Neural progenitor cell (in vitro differentiated cells): Measurements from ENCODE around the gene CEBPE. TPM values are rescaled to one million over a fixed set of nuclear protein-coding genes. Genes with fewer than 3 reads are reported as not detected.

Experiments used
- DNase-seq: peaks from one replicate; pipeline ENCODE4 v3.0.0-alpha.2; 2016; ENCODE audit warnings: low spot score
- H2AFZ ChIP-seq: fragments of 200-600 bp; sonication (generic); replicated peaks from 2 replicates; pipeline ENCODE4 v1.6.1; 2016; ENCODE audit warnings: antibody characterized with exemption
- H3F3A ChIP-seq: fragments of 200-600 bp; sonication (generic); 2 replicates; pipeline ENCODE4 v1.6.1; 2016; ENCODE audit warnings: antibody characterized with exemption, low read depth
- H3K27ac ChIP-seq: fragments of 200-600 bp; sonication (generic); 2 replicates; pipeline ENCODE4 v1.5.1; 2016; ENCODE audit warnings: mild to moderate bottlenecking
- H3K27me3 ChIP-seq: fragments of 200-600 bp; sonication (generic); 2 replicates; pipeline ENCODE4 v1.6.1; 2016; ENCODE audit warnings: mild to moderate bottlenecking, moderate library complexity
- H3K36me3 ChIP-seq: fragments of 200-600 bp; sonication (generic); 2 replicates; pipeline ENCODE4 v1.5.1; 2016
- H3K4me1 ChIP-seq: fragments of 200-600 bp; sonication (generic); 2 replicates; pipeline ENCODE4 v1.6.1; 2016; ENCODE audit warnings: mixed run types
- H3K4me2 ChIP-seq: fragments of 200-600 bp; sonication (generic); 2 replicates; pipeline ENCODE4 v1.6.1; 2016
- H3K4me3 ChIP-seq: fragments of 200-600 bp; sonication (generic); 2 replicates; pipeline ENCODE4 v1.5.1; 2016
- H3K79me2 ChIP-seq: fragments of 200-600 bp; sonication (generic); 2 replicates; pipeline ENCODE4 v1.6.1; 2016; ENCODE audit warnings: low read depth
- H3K9ac ChIP-seq: fragments of 200-600 bp; sonication (generic); 2 replicates; pipeline ENCODE4 v1.6.1; 2016
- H3K9me3 ChIP-seq: fragments of 200-600 bp; sonication (generic); 2 replicates; pipeline ENCODE4 v1.5.1; 2016; ENCODE audit warnings: low read depth
- H4K20me1 ChIP-seq: fragments of 200-600 bp; sonication (generic); 2 replicates; pipeline ENCODE4 v1.6.1; 2016; ENCODE audit warnings: low read depth
- H3K27ac Mint-ChIP-seq: 3 replicates; pipeline ENCODE4 v1.8.0; 2021; ENCODE audit warnings: mixed read lengths
- H3K27me3 Mint-ChIP-seq: 2 replicates; pipeline ENCODE4 v1.8.0; 2022; ENCODE audit warnings: low read depth, mild to moderate bottlenecking, inconsistent platforms, moderate library complexity, mixed read lengths; ENCODE audit not compliant: insufficient read depth
- H3K36me3 Mint-ChIP-seq: 3 replicates; pipeline ENCODE4 v1.8.0; 2021; ENCODE audit warnings: mixed read lengths
- H3K4me1 Mint-ChIP-seq: 3 replicates; pipeline ENCODE4 v1.8.0; 2021; ENCODE audit warnings: mixed read lengths
- H3K4me3 Mint-ChIP-seq: 3 replicates; pipeline ENCODE4 v1.8.0; 2021; ENCODE audit warnings: mild to moderate bottlenecking, moderate library complexity, mixed read lengths
- H3K9me3 Mint-ChIP-seq: 3 replicates; pipeline ENCODE4 v1.8.0; 2020; ENCODE audit warnings: mixed read lengths
- EZH2 ChIP-seq: fragments of 200-600 bp; sonication (generic); IDR thresholded peaks from 2 replicates; pipeline ENCODE4 v1.6.1; 2017; ENCODE audit warnings: antibody characterized with exemption, mild to moderate bottlenecking, moderate library complexity
- EZH2phosphoT487 ChIP-seq: fragments of 200-600 bp; sonication (generic); IDR thresholded peaks from 2 replicates; pipeline ENCODE4 v1.6.1; 2017; ENCODE audit warnings: antibody characterized with exemption
- total RNA-seq: library from RNA; depleted of rRNA; stranded (reverse); fragments of >200 nt; gene quantifications from 2 replicates; pipeline ENCODE4 v1.2.3, GENCODE V29; 2015; ENCODE audit warnings: low replicate concordance
- TF ChIP-seq, protein P1 (sequence below): fragments of 200-600 bp; sonication (generic); IDR thresholded peaks from 2 replicates; pipeline ENCODE4 v1.5.1; 2017; ENCODE audit warnings: antibody characterized with exemption, mild to moderate bottlenecking

CEBPE gene
- total RNA-seq, 1 donor from 2014 or later = not detected

DNA sequence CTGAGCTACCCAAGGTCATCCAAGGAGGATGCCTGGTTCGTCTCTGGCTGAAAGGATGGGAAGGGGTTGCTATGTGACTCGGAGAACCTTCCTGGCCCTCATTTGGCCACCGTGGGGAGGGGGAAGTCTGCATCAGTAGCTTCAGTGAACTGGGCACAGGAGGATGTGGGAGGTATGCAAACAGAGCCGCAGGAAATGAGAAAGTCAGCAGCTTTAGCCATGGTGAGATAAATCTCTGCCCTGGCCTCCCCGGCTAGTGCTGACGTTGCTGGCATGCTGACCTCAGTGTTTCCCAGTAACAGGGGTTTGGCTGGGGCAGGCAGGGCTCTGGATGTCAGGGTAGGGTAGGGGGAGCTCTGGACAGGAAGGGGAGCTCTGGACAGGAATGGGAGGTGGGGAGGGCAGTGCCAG is 2.3 kb upstream of the CEBPE start:
- Histone ChIP-seq H3K4me2 (no peak overlapping the region), H3K36me3 (no peaks in the 10 kb centered on the region), H4K20me1 (no peaks in the 10 kb centered on the region), H3K9ac (no peak overlapping the region), H3K4me3 (no peak overlapping the region), H3K27me3 (no peaks in the 10 kb centered on the region), H3K4me1 (peaks cover 18% of the 10 kb centered on the region), H2AFZ (no peak overlapping the region), H3K9me3 (no peaks in the 10 kb centered on the region), H3F3A (peaks cover 24% of the 10 kb centered on the region), H3K79me2 (no peaks in the 10 kb centered on the region), H3K27ac (no peak overlapping the region)
- peak overlapping the region; percentile 70 for H3K27ac Mint-ChIP-seq
- TF ChIP-seq EZH2phosphoT487 (no peak), EZH2 (no peak)
- TF ChIP-seq, protein P1, sequence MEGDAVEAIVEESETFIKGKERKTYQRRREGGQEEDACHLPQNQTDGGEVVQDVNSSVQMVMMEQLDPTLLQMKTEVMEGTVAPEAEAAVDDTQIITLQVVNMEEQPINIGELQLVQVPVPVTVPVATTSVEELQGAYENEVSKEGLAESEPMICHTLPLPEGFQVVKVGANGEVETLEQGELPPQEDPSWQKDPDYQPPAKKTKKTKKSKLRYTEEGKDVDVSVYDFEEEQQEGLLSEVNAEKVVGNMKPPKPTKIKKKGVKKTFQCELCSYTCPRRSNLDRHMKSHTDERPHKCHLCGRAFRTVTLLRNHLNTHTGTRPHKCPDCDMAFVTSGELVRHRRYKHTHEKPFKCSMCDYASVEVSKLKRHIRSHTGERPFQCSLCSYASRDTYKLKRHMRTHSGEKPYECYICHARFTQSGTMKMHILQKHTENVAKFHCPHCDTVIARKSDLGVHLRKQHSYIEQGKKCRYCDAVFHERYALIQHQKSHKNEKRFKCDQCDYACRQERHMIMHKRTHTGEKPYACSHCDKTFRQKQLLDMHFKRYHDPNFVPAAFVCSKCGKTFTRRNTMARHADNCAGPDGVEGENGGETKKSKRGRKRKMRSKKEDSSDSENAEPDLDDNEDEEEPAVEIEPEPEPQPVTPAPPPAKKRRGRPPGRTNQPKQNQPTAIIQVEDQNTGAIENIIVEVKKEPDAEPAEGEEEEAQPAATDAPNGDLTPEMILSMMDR = no peak
- H3K4me1 Mint-ChIP-seq = peaks cover 50% of the 10 kb centered on the region
- H3K27me3 Mint-ChIP-seq = peaks cover 4% of the 10 kb centered on the region
- peaks cover 6% of the 10 kb centered on the region for H3K36me3 Mint-ChIP-seq
- DNase-seq = peak; percentile 31
- H3K4me3 Mint-ChIP-seq = peak overlapping the region; percentile 47
- H3K9me3 Mint-ChIP-seq = peaks cover 2% of the 10 kb centered on the region

DNA sequence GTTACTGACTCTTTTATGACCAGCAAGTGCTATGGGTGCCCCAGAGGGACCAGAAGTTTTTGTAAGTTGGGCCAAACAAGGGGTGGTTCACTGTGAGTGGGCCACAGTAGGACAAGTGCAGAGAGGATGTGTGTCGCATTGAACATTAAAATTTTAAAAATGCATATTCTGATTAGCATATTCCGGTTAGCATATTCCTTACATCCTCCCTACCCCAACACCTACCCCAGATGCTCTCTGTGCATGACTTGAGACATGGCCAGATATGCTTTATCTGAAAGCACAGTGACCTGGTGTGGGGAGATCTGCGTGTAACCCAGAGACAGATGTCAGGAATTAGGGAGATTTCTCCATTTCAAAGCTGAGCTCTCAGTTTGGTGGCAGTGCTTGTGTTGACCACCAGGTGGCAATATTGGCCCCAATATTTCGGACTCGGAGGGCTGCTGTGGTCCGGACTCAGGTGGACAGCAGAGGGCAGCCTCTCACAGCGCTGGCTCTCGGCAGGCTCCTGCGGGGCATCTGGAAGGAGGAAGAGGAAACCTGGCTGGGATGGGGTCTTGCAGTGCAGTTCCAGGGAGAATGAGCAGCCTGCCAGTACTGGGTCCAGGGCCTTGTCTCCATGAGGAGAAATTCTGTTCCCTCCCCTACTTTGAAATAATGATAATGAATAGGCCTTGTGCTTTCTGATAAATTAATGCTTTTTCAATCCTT is 1.6 kb upstream of the CEBPE start:
- H3K9ac ChIP-seq = no peak overlapping the region
- no peak overlapping the region for H3K27ac ChIP-seq
- Mint-ChIP-seq H3K36me3 (peaks cover 2% of the 10 kb centered on the region), H3K4me1 (peaks cover 46% of the 10 kb centered on the region), H3K4me3 (peak overlapping the region; percentile 23), H3K27me3 (peaks cover 4% of the 10 kb centered on the region), H3K9me3 (no peaks in the 10 kb centered on the region), H3K27ac (peak overlapping the region; percentile 70)
- no peak overlapping the region for H3K4me3 ChIP-seq
- H2AFZ ChIP-seq = no peak overlapping the region
- DNase-seq = peak; percentile 95
- no peaks in the 10 kb centered on the region for H3K9me3 ChIP-seq
- no peaks in the 10 kb centered on the region for H3K79me2 ChIP-seq
- peaks cover 24% of the 10 kb centered on the region for H3F3A ChIP-seq
- no peak overlapping the region for H3K4me2 ChIP-seq
- H4K20me1 ChIP-seq = no peaks in the 10 kb centered on the region
- H3K27me3 ChIP-seq = no peaks in the 10 kb centered on the region
- TF ChIP-seq, protein P1 = peak; percentile 100
- TF ChIP-seq EZH2phosphoT487 (no peak), EZH2 (no peak)
- no peaks in the 10 kb centered on the region for H3K36me3 ChIP-seq
- peaks cover 18% of the 10 kb centered on the region for H3K4me1 ChIP-seq

DNA sequence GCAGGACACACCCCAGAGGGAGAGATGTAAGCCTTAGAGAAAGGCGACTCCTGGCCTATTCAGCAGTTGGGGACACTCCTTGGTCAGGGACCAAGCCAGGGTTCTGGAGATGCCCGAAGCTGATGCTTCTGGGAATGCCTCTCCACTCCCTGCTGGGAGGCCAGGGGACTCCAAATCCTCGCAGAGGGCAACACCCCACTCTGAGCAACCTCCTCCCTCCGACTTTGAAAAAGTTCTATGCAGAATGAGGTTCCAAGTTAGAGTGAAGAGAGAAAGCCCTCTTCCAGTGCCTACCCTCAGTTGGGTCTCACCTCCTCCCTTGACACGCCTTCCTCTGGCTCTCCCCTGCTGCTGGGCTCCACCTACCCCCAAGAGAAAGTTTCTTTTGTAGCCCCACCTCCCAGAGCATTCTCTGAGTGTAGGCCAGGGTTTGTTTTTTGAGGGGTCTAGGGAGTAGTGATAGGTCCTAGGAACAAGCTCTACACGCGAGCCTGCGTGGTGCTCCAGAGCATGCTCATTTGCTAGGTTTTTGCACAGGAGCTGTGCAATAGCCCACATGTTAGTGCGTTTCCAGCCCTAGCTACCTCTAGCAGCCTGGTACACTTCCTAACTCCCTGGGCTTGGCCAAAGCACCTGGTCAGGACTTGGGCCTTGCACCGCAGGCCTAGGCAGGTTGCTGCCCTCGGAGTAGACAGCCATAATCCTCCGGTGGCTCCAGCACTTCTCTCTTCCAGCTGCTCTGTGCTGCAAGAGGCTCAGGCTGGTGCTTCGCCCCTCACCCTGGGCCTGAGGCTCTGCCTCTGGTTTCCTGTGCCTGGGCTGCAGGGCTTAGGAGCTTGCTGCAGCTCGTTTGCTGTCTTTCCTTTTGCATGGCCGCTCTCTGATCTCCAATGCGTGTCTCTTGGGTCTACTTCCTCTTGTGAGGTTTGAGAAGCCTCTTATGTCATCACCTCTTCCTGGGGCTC is 590 bp upstream of the CEBPE start:
- no peak for TF ChIP-seq EZH2phosphoT487
- TF ChIP-seq, protein P1 = no peak
- no peak for TF ChIP-seq EZH2
- Histone ChIP-seq H3K79me2 (no peaks in the 10 kb centered on the region), H3K4me2 (no peak overlapping the region), H3K9me3 (no peaks in the 10 kb centered on the region), H2AFZ (peak overlapping the region; percentile 99), H3K27me3 (no peaks in the 10 kb centered on the region), H3K4me3 (no peak overlapping the region), H3K27ac (peak overlapping the region; percentile 29), H3K36me3 (no peaks in the 10 kb centered on the region), H3K4me1 (peaks cover 18% of the 10 kb centered on the region), H3K9ac (no peak overlapping the region), H3F3A (peaks cover 20% of the 10 kb centered on the region), H4K20me1 (no peaks in the 10 kb centered on the region)
- Mint-ChIP-seq H3K9me3 (no peaks in the 10 kb centered on the region), H3K4me1 (peaks cover 46% of the 10 kb centered on the region), H3K4me3 (no peak overlapping the region), H3K36me3 (no peaks in the 10 kb centered on the region), H3K27ac (peak overlapping the region; percentile 50), H3K27me3 (peaks cover 6% of the 10 kb centered on the region)
- DNase-seq = peak; percentile 38
